Thymus (tissue), 11 donors: ENCODE results near the gene KIFC1. TPM values are rescaled to one million over a fixed set of nuclear protein-coding genes. Genes with fewer than 3 reads are reported as not detected.
A peak's percentile ranks its signal among the peaks of the same experiment; 100 is the strongest.

Experiments used
- DNase-seq, 9 donors: peaks; one replicate each; pipeline ENCODE4 v3.0.0-alpha.2; 2013; ENCODE audit warnings: low spot score in 9 of 9, low read depth in 6 of 9, missing footprints in 1 of 9
- H3K27ac ChIP-seq, 2 donors: one replicate each; pipeline ENCODE4 v1.5.1; 2013; ENCODE audit warnings: control low read depth in 1 of 2, low read depth in 1 of 2, low read length in 1 of 2, mild to moderate bottlenecking in 1 of 2, moderate library complexity in 1 of 2
- H3K27me3 ChIP-seq, 2 donors: one replicate each; pipeline ENCODE4 v1.5.1; 2013; ENCODE audit warnings: low read length in 1 of 2; ENCODE audit not compliant: control insufficient read depth in 2 of 2, insufficient read depth in 1 of 2
- H3K36me3 ChIP-seq, 2 donors: one replicate each; pipeline ENCODE4 v1.5.1; 2013; ENCODE audit warnings: low read length in 1 of 2, mild to moderate bottlenecking in 1 of 2, moderate library complexity in 1 of 2; ENCODE audit not compliant: control insufficient read depth in 2 of 2, insufficient read depth in 2 of 2
- H3K4me1 ChIP-seq, 2 donors: one replicate each; pipeline ENCODE4 v1.5.1; 2013; ENCODE audit warnings: low read length in 2 of 2; ENCODE audit not compliant: control insufficient read depth in 2 of 2, insufficient read depth in 2 of 2
- H3K4me3 ChIP-seq, 2 donors: one replicate each; pipeline ENCODE4 v1.5.1; 2013; ENCODE audit warnings: low read length in 2 of 2, control low read depth in 1 of 2, mild to moderate bottlenecking in 1 of 2
- H3K9me3 ChIP-seq, 2 donors: one replicate each; pipeline ENCODE4 v1.5.1; 2013; ENCODE audit warnings: low read length in 1 of 2, mild to moderate bottlenecking in 1 of 2; ENCODE audit not compliant: control insufficient read depth in 2 of 2, insufficient read depth in 1 of 2
- WGBS: extraction: QIAGEN DNeasy Blood & Tissue Kit; methylation state at CpG from one replicate; pipeline ENCODE4 v1.1.7; 2013; 5-methylcytosine and 5-hydroxymethylcytosine counted together
- polyA plus RNA-seq: library from polyadenylated mRNA; stranded (reverse); fragments of 200-250 nt; gene quantifications from one replicate; pipeline ENCODE4 v1.2.3, GENCODE V29; 2013
- total RNA-seq: library from RNA; stranded (reverse); fragments of 120-200 nt; gene quantifications from one replicate; pipeline ENCODE4 v1.2.4, GENCODE V29; 2013
- donor health status: healthy.

KIFC1 gene
- total and polyA plus RNA-seq, 2 donors, result 5.5 to 34.3 TPM

DNA sequence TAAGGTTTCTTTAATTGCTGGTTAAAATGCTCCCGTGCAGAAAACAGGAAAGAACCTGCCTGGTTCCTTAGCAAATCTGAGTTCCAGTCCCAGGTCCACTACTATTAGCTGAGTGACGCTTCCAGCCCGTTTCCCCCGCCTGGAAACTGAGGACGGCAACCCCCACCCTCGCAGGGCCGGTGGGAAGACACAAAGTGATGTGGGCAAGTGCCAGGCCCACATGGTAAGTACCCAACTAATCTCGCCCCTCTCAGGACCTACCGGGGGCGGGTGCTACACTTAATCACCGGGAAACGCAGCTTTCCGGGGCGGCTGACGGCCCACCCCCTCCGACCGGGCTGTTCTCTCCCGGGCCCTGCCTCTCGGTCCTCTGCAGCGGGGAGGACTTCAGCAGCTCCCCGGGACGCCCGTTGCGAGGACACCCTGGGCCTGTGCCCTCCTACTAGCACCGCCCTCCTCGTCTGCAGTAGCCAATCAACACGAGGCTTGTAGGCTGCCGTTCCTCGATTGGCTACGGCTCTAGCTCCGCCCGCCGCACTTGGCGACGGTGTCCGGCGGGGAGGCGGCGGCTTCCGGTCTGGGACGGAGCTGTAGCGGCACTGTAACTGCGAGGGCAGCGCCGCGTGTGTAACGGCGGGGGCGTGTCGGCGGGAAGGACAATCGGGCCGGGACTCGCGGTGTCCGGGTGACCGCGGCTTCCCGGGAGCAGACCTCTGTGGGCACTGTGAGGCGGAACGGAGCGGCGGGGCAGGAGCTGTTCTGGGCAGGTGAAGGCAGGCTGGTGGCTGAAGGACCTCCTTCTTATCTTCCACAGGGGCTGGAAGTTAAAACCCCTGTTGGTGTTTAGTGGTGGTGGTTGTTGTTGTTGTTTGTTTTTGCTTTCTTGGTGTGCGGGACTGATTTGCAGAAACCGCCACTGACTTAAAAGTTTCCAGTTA lies 62.7 kb downstream of the KIFC1 start, which contains the start of gene ZBTB9:
Gene ZBTB9 (plus strand): TSS at position 568 of the 938 bp plus-strand sequence. CDS start 525 bp downstream, outside the sequence.
- Histone ChIP-seq H3K36me3 (peaks cover 12 to 17% of the 10 kb centered on the region in 2 donors), H3K4me1 (peaks cover 12 to 23% of the 10 kb centered on the region in 2 donors), H3K27ac (peak within 1 kb of the TSS; percentile 71 to 87), H3K9me3 (no peaks in the 10 kb centered on the region), H3K4me3 (peak within 1 kb of the TSS; percentile 92), H3K27me3 (no peaks in the 10 kb centered on the region)
- DNase-seq, result peak; percentile 87 to 97 (median 91)
- under 1% methylated on average over 65 of the region's 65 CpGs for WGBS

GRCh38 chr6:33455051-33455450 lies 63.4 kb downstream of the KIFC1 start:
- H3K4me1 ChIP-seq, result peaks cover 12 to 23% of the 10 kb centered on the region in 2 donors

GRCh38 chr6:33456156-33456555 lies 64.5 kb downstream of the KIFC1 start:
- Histone ChIP-seq H3K36me3 (peaks cover 5 to 10% of the 10 kb centered on the region in 2 donors), H3K27me3 (no peaks in the 10 kb centered on the region), H3K4me3 (no peak overlapping the region), H3K4me1 (peaks cover 12 to 23% of the 10 kb centered on the region in 2 donors), H3K27ac (no peak overlapping the region), H3K9me3 (no peaks in the 10 kb centered on the region)
- 98% methylated on average over 12 of the region's 12 CpGs for WGBS
- no peak for DNase-seq

More at GRCh38 chr6:33455051-33455450, 63.4 kb downstream of the KIFC1 start:
- Histone ChIP-seq H3K36me3 (peaks cover 7 to 11% of the 10 kb centered on the region in 2 donors), H3K4me3 (peak overlapping the region; percentile 92), H3K27ac (no peak overlapping the region), H3K27me3 (no peaks in the 10 kb centered on the region), H3K9me3 (no peaks in the 10 kb centered on the region)
- DNase-seq, result no peak
- 61% methylated on average over 16 of the region's 16 CpGs for WGBS

DNA sequence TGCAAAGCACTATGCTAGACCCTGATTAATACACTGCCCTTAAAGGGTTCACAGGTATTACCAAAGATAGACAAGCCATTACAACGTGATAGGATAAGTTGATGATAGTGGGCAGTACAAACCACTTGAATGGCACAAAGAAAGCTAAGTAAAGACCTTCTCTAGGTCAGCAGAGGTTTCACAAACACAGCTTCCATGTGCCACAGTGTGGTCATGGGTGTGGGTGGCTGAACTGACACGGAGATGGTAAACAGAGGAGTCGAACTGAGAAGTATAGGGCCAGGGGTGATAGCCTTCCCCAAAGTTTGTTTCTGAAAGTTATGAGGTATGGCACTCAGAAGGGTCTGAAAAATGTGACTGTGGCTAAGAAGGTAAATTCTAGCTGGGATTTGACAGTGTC lies 67.1 kb downstream of the KIFC1 start:
- no peaks in the 10 kb centered on the region for H3K27me3 ChIP-seq
- peaks cover 5 to 10% of the 10 kb centered on the region in 2 donors for H3K4me1 ChIP-seq
- no peak overlapping the region for H3K27ac ChIP-seq
- no peak for DNase-seq
- no peaks in the 10 kb centered on the region for H3K9me3 ChIP-seq
- H3K4me3 ChIP-seq, result no peak overlapping the region
- 93% methylated on average over 3 of the region's 3 CpGs for WGBS
- peaks cover 5 to 10% of the 10 kb centered on the region in 2 donors for H3K36me3 ChIP-seq

GRCh38 chr6:33459226-33459625 lies 67.6 kb downstream of the KIFC1 start:
- Histone ChIP-seq H3K27ac (no peak overlapping the region), H3K4me1 (peaks cover 5 to 9% of the 10 kb centered on the region in 2 donors), H3K36me3 (peaks cover 5 to 10% of the 10 kb centered on the region in 2 donors), H3K27me3 (no peaks in the 10 kb centered on the region), H3K9me3 (no peaks in the 10 kb centered on the region), H3K4me3 (no peak overlapping the region)
- WGBS, result 98% methylated on average over 2 of the region's 2 CpGs
- no peak for DNase-seq

Other genes with a start within 250 kb of the KIFC1 start
- 2.1 TPM for gene COL11A2, start 199.4 kb upstream of the KIFC1 start, total RNA-seq
- 5.5 TPM for gene COL11A2, start 199.4 kb upstream of the KIFC1 start, polyA plus RNA-seq
- gene RXRB, start 191.2 kb upstream of the KIFC1 start, total RNA-seq, result 19.4 TPM
- gene RXRB, start 191.2 kb upstream of the KIFC1 start, polyA plus RNA-seq, result 60.7 TPM
- gene SLC39A7, start 191.0 kb upstream of the KIFC1 start, total RNA-seq, result 32.1 TPM
- gene SLC39A7, start 191.0 kb upstream of the KIFC1 start, polyA plus RNA-seq, result 43.0 TPM
- 31.3 TPM for gene HSD17B8, start 187.2 kb upstream of the KIFC1 start, total RNA-seq
- gene HSD17B8, start 187.2 kb upstream of the KIFC1 start, polyA plus RNA-seq, result 15.7 TPM
- gene RING1, start 183.3 kb upstream of the KIFC1 start, total RNA-seq, result 35.0 TPM
- gene RING1, start 183.3 kb upstream of the KIFC1 start, polyA plus RNA-seq, result 62.6 TPM
- 26.3 TPM for gene VPS52, start 119.9 kb upstream of the KIFC1 start, total RNA-seq
- gene VPS52, start 119.9 kb upstream of the KIFC1 start, polyA plus RNA-seq, result 59.0 TPM
- gene RPS18, start 119.7 kb upstream of the KIFC1 start, total RNA-seq, result 5,201 TPM
- gene RPS18, start 119.7 kb upstream of the KIFC1 start, polyA plus RNA-seq, result 5,710 TPM
- 9.0 TPM for gene B3GALT4, start 114.7 kb upstream of the KIFC1 start, total RNA-seq
- gene B3GALT4, start 114.7 kb upstream of the KIFC1 start, polyA plus RNA-seq, result 14.9 TPM
- 48.6 TPM for gene WDR46, start 102.6 kb upstream of the KIFC1 start, total RNA-seq
- gene WDR46, start 102.6 kb upstream of the KIFC1 start, polyA plus RNA-seq, result 68.6 TPM
- gene PFDN6, start 102.2 kb upstream of the KIFC1 start, total RNA-seq, result 92.8 TPM
- gene PFDN6, start 102.2 kb upstream of the KIFC1 start, polyA plus RNA-seq, result 171 TPM
- gene RGL2, start 92.9 kb upstream of the KIFC1 start, total RNA-seq, result 19.9 TPM
- 120 TPM for gene RGL2, start 92.9 kb upstream of the KIFC1 start, polyA plus RNA-seq
- gene TAPBP, start 77.7 kb upstream of the KIFC1 start, total RNA-seq, result 37.7 TPM
- gene TAPBP, start 77.7 kb upstream of the KIFC1 start, polyA plus RNA-seq, result 57.0 TPM
- gene ZBTB22, start 74.1 kb upstream of the KIFC1 start, total RNA-seq, result 10.3 TPM
- 15.5 TPM for gene ZBTB22, start 74.1 kb upstream of the KIFC1 start, polyA plus RNA-seq
- 45.0 TPM for gene DAXX, start 68.9 kb upstream of the KIFC1 start, total RNA-seq
- 48.1 TPM for gene DAXX, start 68.9 kb upstream of the KIFC1 start, polyA plus RNA-seq
- gene PHF1, start 19.2 kb downstream of the KIFC1 start, total RNA-seq, result 16.3 TPM
- gene PHF1, start 19.2 kb downstream of the KIFC1 start, polyA plus RNA-seq, result 141 TPM
- gene CUTA, start 26.3 kb downstream of the KIFC1 start, total RNA-seq, result 136 TPM
- 199 TPM for gene CUTA, start 26.3 kb downstream of the KIFC1 start, polyA plus RNA-seq
- 3.0 TPM for gene SYNGAP1, start 28.2 kb downstream of the KIFC1 start, total RNA-seq
- gene SYNGAP1, start 28.2 kb downstream of the KIFC1 start, polyA plus RNA-seq, result 26.7 TPM
- gene ZBTB9, start 62.8 kb downstream of the KIFC1 start, total RNA-seq, result 5.7 TPM
- gene ZBTB9, start 62.8 kb downstream of the KIFC1 start, polyA plus RNA-seq, result 9.0 TPM
- 12.8 TPM for gene BAK1, start 188.5 kb downstream of the KIFC1 start, total RNA-seq
- gene BAK1, start 188.5 kb downstream of the KIFC1 start, polyA plus RNA-seq, result 25.6 TPM
- gene ITPR3, start 229.5 kb downstream of the KIFC1 start, total RNA-seq, result 4.7 TPM
- 19.5 TPM for gene ITPR3, start 229.5 kb downstream of the KIFC1 start, polyA plus RNA-seq